ENCODE measurements around the gene SNN.

- TF ChIP-seq CTCF (IDR thresholded peaks at IDR 0.05) (no peak), ZFX (IDR thresholded peaks at IDR 0.05; ENCODE audit: borderline replicate concordance) (no peak)
Observed at GRCh38 chr16:11629071-11630030, 38.9 kb upstream of the SNN start.

Measured in 22Rv1 (cell line).